Astrocyte of the spinal cord (primary cell): ENCODE measurements around the gene HRH3.

Experiments
- DNase-seq: peaks from one replicate; pipeline ENCODE4 v3.0.0; 2011; ENCODE audit warnings: low read depth, low spot score
- H3K4me3 ChIP-seq: 2 replicates; pipeline ENCODE4 v1.5.1; 2011; ENCODE audit warnings: low read depth, mild to moderate bottlenecking, low read length, moderate library complexity
- CTCF ChIP-seq: IDR thresholded peaks from 2 replicates; pipeline ENCODE4 v1.5.1; 2012; ENCODE audit warnings: low read depth, mild to moderate bottlenecking, low read length, inconsistent platforms
- in situ Hi-C: cut with HindIII; loops from 2 replicates; pipeline ENCODE4 v1.10.0; 2017; ENCODE audit warnings: low sequenced_read_pairs

Gene HRH3

GRCh38 chr20:62212299-62212698 is 7.8 kb downstream of the HRH3 start:
- no peak for DNase-seq
- H3K4me3 ChIP-seq, result no peak overlapping the region
- TF ChIP-seq CTCF, result no peak
- in situ Hi-C loops, result no loop called here

GRCh38 chr20:62211769-62212288 is 8.2 kb downstream of the HRH3 start:
- no peak for DNase-seq
- in situ Hi-C loops, result no loop called here
- no peak overlapping the region for H3K4me3 ChIP-seq
- TF ChIP-seq CTCF, result no peak

GRCh38 chr20:62211216-62211615 is 8.9 kb downstream of the HRH3 start:
- no peak overlapping the region for H3K4me3 ChIP-seq
- in situ Hi-C loops, result no loop called here
- no peak for TF ChIP-seq CTCF
- no peak for DNase-seq

DNA sequence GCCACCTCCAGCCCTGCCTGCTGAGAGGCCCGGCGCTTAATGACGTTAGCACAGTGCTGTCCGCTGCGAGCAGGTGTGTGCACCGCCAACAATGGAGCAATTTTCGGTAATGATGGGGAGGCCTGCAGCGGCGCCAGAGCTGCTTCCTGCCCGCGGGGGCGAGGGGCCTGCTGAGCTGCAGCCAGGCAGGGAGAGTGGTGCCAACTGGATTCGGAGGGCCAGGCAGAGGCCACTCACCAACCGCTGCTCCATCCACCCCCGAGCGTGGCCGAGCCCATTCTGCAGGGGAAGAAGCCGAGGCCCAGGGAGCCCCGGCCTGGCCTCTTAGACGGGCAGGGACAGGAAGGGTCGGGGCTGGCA is 9.6 kb downstream of the HRH3 start:
- no peak for TF ChIP-seq CTCF
- no peak overlapping the region for H3K4me3 ChIP-seq
- in situ Hi-C loops, result no loop called here
- no peak for DNase-seq

GRCh38 chr20:62209850-62210495 is 10.1 kb downstream of the HRH3 start:
- no peak for DNase-seq
- no peak for TF ChIP-seq CTCF
- H3K4me3 ChIP-seq, result no peak overlapping the region
- in situ Hi-C loops, result no loop called here

DNA sequence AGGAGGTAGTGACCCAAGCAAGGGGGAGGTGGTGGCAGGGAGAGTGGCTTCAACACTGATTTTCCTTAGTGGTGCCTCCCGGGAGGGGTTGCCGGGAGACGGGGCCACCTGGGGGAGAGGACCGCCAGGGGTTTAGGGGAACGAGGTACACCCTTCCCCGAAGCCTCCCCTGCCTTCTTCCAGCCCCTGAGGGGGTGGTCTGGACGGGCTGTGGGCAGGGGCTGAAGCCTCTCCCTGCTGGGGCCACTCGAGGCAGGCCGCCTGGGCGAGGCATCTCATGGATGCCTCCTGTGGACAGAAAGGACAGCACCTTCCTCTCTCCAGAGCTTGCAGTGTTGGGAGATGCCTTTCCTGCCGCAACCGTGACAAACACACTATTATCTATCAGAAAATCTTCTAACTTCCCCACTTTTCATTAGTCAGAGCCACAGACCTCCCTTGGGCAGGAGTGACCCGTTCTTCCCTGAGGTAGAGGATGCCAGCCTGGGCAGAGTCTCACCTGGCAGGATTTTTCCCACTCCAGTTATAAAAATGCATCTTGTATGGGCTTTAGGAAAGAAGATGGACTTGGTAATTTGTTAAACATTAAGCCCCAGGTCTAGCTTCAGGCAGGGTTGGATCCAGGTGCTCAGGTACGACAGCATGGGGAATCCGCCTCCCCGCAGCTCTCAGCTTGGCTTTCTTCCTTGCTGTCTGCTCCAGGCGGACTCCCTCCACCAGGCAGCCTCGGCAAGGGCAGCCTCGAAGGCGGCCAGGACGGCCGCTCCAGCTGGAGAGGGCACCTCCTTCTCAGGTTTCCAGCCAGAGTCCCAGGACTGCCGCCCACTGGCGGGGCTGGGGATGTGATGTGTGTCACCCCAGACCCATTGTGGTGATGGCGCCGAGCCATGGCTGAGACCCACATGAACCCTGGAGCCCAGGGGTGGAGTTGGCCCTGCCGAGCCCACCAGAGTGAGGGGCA is 11.0 kb downstream of the HRH3 start:
- TF ChIP-seq CTCF, result no peak
- in situ Hi-C loops, result no loop called here
- H3K4me3 ChIP-seq, result no peak overlapping the region
- DNase-seq, result no peak
